H1 (cell line): ENCODE data around the gene CDH22. TPM values are rescaled to one million over a fixed set of nuclear protein-coding genes. Genes with fewer than 3 reads are reported as not detected.

Experiments used
- CHD2 ChIP-seq: IDR thresholded peaks from 2 replicates; pipeline ENCODE4 v1.6.1; 2012; ENCODE audit warnings: low read length, improper control_type of control experiment
- EP300 ChIP-seq, 2 experiments: IDR thresholded peaks; 1 replicate in 1 of 2; 2 replicates in 1 of 2; pipeline ENCODE4 v1.6.1; 2011 to 2012; ENCODE audit warnings: low read depth in 2 of 2, low read length in 2 of 2, mild to moderate bottlenecking in 2 of 2, borderline replicate concordance in 1 of 2, inconsistent platforms in 1 of 2, moderate library complexity in 1 of 2
- FOSL1 ChIP-seq: IDR thresholded peaks from 2 replicates; pipeline ENCODE4 v1.6.1; 2011; ENCODE audit warnings: mild to moderate bottlenecking, low read depth, low read length, moderate library complexity; ENCODE audit not compliant: insufficient read depth
- GABPA ChIP-seq: IDR thresholded peaks from 2 replicates; pipeline ENCODE4 v1.6.1; 2011; ENCODE audit warnings: mild to moderate bottlenecking, low read length, moderate library complexity, borderline replicate concordance; ENCODE audit not compliant: insufficient read depth
- JUN ChIP-seq: IDR thresholded peaks from 2 replicates; pipeline ENCODE4 v1.6.1; 2011; ENCODE audit warnings: low read depth, mild to moderate bottlenecking, improper control_type of control experiment, low read length
- POLR2A ChIP-seq, 2 experiments: IDR thresholded peaks; 1 replicate in 1 of 2; 2 replicates in 1 of 2; pipeline ENCODE4 v1.6.1; 2011; ENCODE audit warnings: low read depth in 2 of 2, low read length in 2 of 2, mild to moderate bottlenecking in 2 of 2; ENCODE audit errors: control extremely low read depth in 1 of 2
- SAP30 ChIP-seq: fragments of 300-600 bp; sonication (generic); IDR thresholded peaks from 2 replicates; pipeline ENCODE4 v1.7.1; 2012; ENCODE audit warnings: low read length, moderate library complexity, mild to moderate bottlenecking, inconsistent platforms; ENCODE audit not compliant: insufficient read depth, insufficient replicate concordance
- SRF ChIP-seq: IDR thresholded peaks from 2 replicates; pipeline ENCODE4 v1.6.1; 2011; ENCODE audit warnings: mild to moderate bottlenecking, low read depth, low read length, moderate library complexity
- TEAD4 ChIP-seq: IDR thresholded peaks from 2 replicates; pipeline ENCODE4 v1.6.1; 2012; ENCODE audit warnings: low read depth, low read length, inconsistent platforms, mixed read lengths
- YY1 ChIP-seq: IDR thresholded peaks from 2 replicates; pipeline ENCODE4 v1.6.1; 2011; ENCODE audit warnings: low read depth, mild to moderate bottlenecking, low read length
- polyA plus RNA-seq, 7 experiments: library from polyadenylated mRNA; depleted of rRNA in 3 of 7; stranded (reverse) in 5 of 7; unstranded in 2 of 7; fragments of >200 nt in 5 of 7; fragments of 200-250 nt in 2 of 7; gene quantifications; 1 replicate in 5 of 7; 2 replicates in 1 of 7; 4 replicates in 1 of 7; pipeline versions ENCODE4 v1.2.1 to v1.2.3, GENCODE V29; 2011 to 2013; ENCODE audit warnings: missing spikeins in 2 of 7, mixed read lengths in 2 of 7
- total RNA-seq: library from RNA; stranded (reverse); fragmentation: NEBNext Ultra II Directional; extraction: Animal tissue kit (Norgen Biotek cat#: 25700); gene quantifications from 2 replicates; pipeline ENCODE4 v1.2.1, GENCODE V29; 2021

The CDH22 gene
- total and polyA plus RNA-seq, 2 of the 8 experiments (the other 6 are each of a cell fraction or from before 2014, with no cell fraction given), result 0.35 to 0.39 TPM

- TF ChIP-seq JUN (no peak), YY1 (no peak), EP300 (IDR thresholded peaks at IDR 0.05; ENCODE audit: borderline replicate concordance in 1 of 2, low read depth in 2 of 2, low read length in 2 of 2) (0 out of 3 replicates have a peak, but pooled peaks of 1 of the 2 experiments have one; percentile 22), CHD2 (no peak), POLR2A (IDR thresholded peaks at IDR 0.05; ENCODE audit: control extremely low read depth in 1 of 2, low read depth in 2 of 2, low read length in 2 of 2) (no peak), FOSL1 (no peak), TEAD4 (no peak), GABPA (no peak), SRF (no peak), SAP30 (no peak)
Observed at GRCh38 chr20:46307139-46307998, 929 bp downstream of the CDH22 start (continued).
